ENCODE results near the gene MPZL1. TPM values are rescaled to one million over a fixed set of nuclear protein-coding genes. Genes with fewer than 3 reads are reported as not detected.

MPZL1 gene
- total RNA-seq, 1 experiment from 2014 or later, result 24.9 TPM

DNA sequence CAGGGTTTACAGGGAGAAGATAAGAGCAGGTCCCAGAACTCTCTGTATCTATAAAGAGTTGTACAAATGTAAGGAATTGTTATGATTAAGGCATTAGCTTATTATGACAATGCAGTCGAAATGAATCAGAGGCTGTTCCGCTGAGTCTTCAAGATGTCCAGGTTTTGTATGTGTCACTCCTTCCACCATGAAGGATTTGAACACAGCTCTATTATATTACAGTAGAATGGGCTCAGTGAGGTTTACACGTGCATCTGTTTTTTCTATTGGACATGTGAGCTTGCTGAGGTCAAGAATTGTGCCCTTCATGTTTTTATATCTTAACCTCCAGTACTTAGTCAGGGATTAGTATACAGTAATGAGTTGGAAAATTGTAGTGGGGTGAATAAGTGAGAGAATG is 86.3 kb downstream of the MPZL1 start:
- Histone ChIP-seq H3K9me2 (replicated peaks; ENCODE audit: insufficient read depth, low read length) (no peaks in the 10 kb centered on the region), H3K27me3 (ENCODE audit: low read length) (no peaks in the 10 kb centered on the region), H3K4me2 (ENCODE audit: low read depth, low read length, poor library complexity, severe bottlenecking) (no peak overlapping the region), H3K36me3 (ENCODE audit: insufficient read depth, low read length) (no peaks in the 10 kb centered on the region), H3K27ac (ENCODE audit: low read length) (no peak overlapping the region), H3K4me1 (ENCODE audit: low read length) (no peaks in the 10 kb centered on the region; the same call in 1 of the 2 replicates), H4K20me1 (ENCODE audit: insufficient read depth, low read depth, low read length) (no peaks in the 10 kb centered on the region), H3K4me3 (ENCODE audit: low read length) (no peak overlapping the region), H2AFZ (ENCODE audit: low read length) (no peak overlapping the region), H3K79me2 (ENCODE audit: low read length) (no peaks in the 10 kb centered on the region), H3K9ac (ENCODE audit: low read length) (no peak overlapping the region), H3K9me3 (ENCODE audit: low read length) (no peaks in the 10 kb centered on the region)
- no peak for DNase-seq

DNA sequence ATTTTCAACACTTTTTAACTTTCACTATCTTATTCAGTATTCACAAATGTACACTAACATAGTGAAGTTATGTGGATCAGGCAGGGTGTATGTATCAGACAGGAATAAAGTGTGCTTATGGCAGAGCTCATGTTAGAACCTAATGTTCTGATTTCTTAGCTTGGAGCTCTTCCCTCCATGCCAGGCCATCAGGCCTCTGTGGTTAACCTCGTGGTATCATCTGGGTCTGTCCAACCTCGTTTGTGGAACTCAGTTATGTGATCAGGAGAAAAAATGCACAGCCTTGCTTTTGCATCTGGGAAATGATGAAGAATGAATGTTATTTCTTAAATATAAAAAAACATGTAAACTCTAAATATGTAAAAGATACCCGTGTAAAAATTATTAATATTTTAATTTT is 86.9 kb downstream of the MPZL1 start:
- Histone ChIP-seq H3K4me3 (ENCODE audit: low read length) (no peak overlapping the region), H2AFZ (ENCODE audit: low read length) (no peak overlapping the region), H3K4me1 (ENCODE audit: low read length) (no peaks in the 10 kb centered on the region), H3K9me2 (replicated peaks; ENCODE audit: insufficient read depth, low read length) (no peaks in the 10 kb centered on the region), H4K20me1 (ENCODE audit: insufficient read depth, low read depth, low read length) (no peaks in the 10 kb centered on the region), H3K36me3 (ENCODE audit: insufficient read depth, low read length) (no peaks in the 10 kb centered on the region), H3K9me3 (ENCODE audit: low read length) (no peaks in the 10 kb centered on the region), H3K79me2 (ENCODE audit: low read length) (no peaks in the 10 kb centered on the region), H3K4me2 (ENCODE audit: low read depth, low read length, poor library complexity, severe bottlenecking) (no peak overlapping the region), H3K9ac (ENCODE audit: low read length) (no peak overlapping the region), H3K27me3 (ENCODE audit: low read length) (no peaks in the 10 kb centered on the region), H3K27ac (ENCODE audit: low read length) (no peak overlapping the region)
- DNase-seq, result no peak

DNA sequence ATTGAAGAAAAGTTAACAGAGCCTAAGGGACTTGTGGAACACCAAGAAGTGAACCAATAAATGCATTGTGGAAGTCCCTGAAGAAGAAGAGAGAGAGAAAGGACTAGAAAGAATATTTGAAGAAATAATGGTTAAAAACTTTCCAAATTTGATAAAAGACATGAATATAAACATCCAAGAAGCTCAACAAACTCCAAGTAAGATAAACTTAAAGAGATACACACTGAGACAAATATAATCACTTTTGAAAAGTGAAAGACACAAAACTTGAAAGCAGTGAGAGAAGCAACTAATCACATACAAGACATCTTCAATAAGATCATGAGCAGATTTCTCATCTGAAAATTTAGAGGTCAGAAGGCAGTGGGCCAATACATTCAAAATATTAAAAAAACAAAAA is 91.2 kb downstream of the MPZL1 start:
- no peaks in the 10 kb centered on the region for H3K9me2 ChIP-seq (replicated peaks; ENCODE audit: insufficient read depth, low read length)
- H3K27me3 ChIP-seq (ENCODE audit: low read length), result no peaks in the 10 kb centered on the region
- DNase-seq, result no peak
- no peaks in the 10 kb centered on the region for H4K20me1 ChIP-seq (ENCODE audit: insufficient read depth, low read depth, low read length)
- no peak overlapping the region for H3K4me3 ChIP-seq (ENCODE audit: low read length)
- H2AFZ ChIP-seq (ENCODE audit: low read length), result no peak overlapping the region
- no peaks in the 10 kb centered on the region; the same call in 1 of the 2 replicates for H3K36me3 ChIP-seq (ENCODE audit: insufficient read depth, low read length)
- no peak overlapping the region for H3K4me2 ChIP-seq (ENCODE audit: low read depth, low read length, poor library complexity, severe bottlenecking)
- H3K27ac ChIP-seq (ENCODE audit: low read length), result no peak overlapping the region
- no peaks in the 10 kb centered on the region for H3K79me2 ChIP-seq (ENCODE audit: low read length)
- no peak overlapping the region for H3K9ac ChIP-seq (ENCODE audit: low read length)
- no peaks in the 10 kb centered on the region for H3K9me3 ChIP-seq (ENCODE audit: low read length)
- no peaks in the 10 kb centered on the region for H3K4me1 ChIP-seq (ENCODE audit: low read length)

DNA sequence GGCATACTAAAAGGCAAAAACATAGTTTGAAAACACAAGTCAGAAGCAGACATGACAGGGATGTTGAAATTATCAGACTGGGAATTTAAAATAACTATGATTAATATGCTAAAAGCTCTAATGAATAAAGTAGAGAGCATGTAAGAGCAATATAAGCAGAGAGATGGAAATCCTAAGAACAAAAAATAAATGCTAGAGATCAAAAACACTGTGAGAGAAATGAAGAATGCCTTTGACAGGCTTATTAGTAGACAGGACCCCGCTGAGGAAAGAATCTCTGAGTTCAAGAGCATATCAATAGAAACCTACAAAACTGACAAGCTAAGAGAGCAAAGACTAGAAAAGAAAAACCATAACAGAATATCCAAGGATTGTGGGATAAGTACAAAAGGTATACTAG is 93.9 kb downstream of the MPZL1 start:
- no peak overlapping the region for H3K4me3 ChIP-seq (ENCODE audit: low read length)
- H3K79me2 ChIP-seq (ENCODE audit: low read length), result no peaks in the 10 kb centered on the region
- no peaks in the 10 kb centered on the region for H3K27me3 ChIP-seq (ENCODE audit: low read length)
- no peak overlapping the region for H3K9ac ChIP-seq (ENCODE audit: low read length)
- no peak overlapping the region for H3K27ac ChIP-seq (ENCODE audit: low read length)
- no peaks in the 10 kb centered on the region for H3K9me2 ChIP-seq (replicated peaks; ENCODE audit: insufficient read depth, low read length)
- H3K4me1 ChIP-seq (ENCODE audit: low read length), result no peaks in the 10 kb centered on the region
- H3K36me3 ChIP-seq (ENCODE audit: insufficient read depth, low read length), result no peaks in the 10 kb centered on the region; the same call in 1 of the 2 replicates
- no peak overlapping the region for H3K4me2 ChIP-seq (ENCODE audit: low read depth, low read length, poor library complexity, severe bottlenecking)
- DNase-seq, result no peak
- no peaks in the 10 kb centered on the region for H4K20me1 ChIP-seq (ENCODE audit: insufficient read depth, low read depth, low read length)
- no peak overlapping the region for H2AFZ ChIP-seq (ENCODE audit: low read length)
- no peaks in the 10 kb centered on the region for H3K9me3 ChIP-seq (ENCODE audit: low read length)

DNA sequence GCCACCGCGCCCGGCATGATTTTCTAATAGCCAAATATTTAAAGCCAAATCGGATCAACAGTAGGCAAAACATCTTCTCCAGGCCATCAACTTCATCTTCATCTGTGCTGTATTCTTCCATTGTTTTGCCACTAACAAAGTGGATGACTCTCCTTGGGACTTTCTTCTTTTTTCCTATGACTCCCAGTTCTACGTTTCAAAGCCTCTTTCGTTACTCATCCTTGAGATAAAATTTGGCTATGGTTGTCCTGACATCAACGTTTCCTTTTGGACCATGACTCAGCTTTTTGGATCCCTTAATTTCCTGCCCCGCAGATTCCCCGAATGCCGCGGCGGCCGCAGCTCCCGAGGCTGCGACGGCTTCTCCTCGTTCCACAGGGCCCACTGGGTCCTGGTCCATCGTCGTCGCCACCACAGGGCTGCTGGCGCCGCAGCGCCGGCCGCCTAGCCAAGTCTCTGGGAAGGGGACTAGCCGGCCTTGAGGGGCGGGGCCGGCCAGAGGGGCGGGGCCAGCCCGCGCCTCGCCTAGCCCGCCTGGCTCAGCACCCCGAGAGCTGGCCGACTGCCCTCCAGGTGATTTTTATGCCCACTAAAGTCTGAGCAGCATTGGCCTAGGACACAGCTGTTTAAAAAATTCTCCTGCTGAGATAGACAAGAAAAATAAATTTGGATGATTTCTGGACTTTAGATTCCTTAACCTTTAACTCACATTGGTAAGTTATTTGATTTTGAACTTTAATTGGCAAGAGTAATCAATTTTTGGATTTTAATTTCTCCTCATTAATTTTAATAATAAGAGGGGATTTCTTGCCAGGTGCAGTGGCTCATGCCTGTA is 98.3 kb downstream of the MPZL1 start:
- H3K9ac ChIP-seq (ENCODE audit: low read length), result no peak overlapping the region
- H3K4me2 ChIP-seq (ENCODE audit: low read depth, low read length, poor library complexity, severe bottlenecking), result no peak overlapping the region

DNA sequence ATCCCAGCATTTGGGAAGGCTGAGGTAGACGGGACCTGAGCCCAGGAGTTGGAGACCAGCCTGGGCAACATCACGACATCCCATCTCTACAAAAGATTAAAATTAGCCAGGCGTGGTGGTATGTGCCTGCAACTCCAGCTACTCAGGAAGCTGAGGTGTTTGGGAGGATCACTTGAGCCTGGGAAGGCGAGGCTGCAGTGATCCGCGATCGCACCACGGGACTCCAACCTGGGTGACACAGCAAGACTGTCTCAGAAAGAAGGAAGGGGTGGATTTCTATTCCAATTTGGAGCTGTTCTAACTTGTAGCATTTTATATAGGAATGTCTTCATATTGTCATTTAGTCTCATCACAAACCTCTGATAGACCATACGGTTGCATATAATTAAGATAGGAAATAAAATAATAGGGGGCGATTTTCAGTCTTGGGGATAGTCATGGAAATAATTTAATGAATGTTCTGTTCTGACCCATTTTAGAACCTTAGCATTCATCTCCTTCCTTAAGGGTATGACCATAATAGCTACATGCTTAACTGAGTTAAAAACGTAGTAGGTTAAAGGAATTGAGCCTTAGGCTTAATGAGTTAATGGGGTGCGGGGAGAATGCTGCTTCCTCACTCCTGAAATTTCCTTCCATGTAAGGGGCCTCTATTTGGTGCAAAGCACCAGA is 99.0 kb downstream of the MPZL1 start:
- Histone ChIP-seq H2AFZ (ENCODE audit: low read length) (no peak overlapping the region), H3K9ac (ENCODE audit: low read length) (no peak overlapping the region), H3K4me1 (ENCODE audit: low read length) (no peaks in the 10 kb centered on the region), H3K9me2 (replicated peaks; ENCODE audit: insufficient read depth, low read length) (no peaks in the 10 kb centered on the region), H3K36me3 (ENCODE audit: insufficient read depth, low read length) (no peaks in the 10 kb centered on the region; the same call in 1 of the 2 replicates), H3K27me3 (ENCODE audit: low read length) (no peaks in the 10 kb centered on the region), H3K9me3 (ENCODE audit: low read length) (no peaks in the 10 kb centered on the region), H3K27ac (ENCODE audit: low read length) (no peak overlapping the region), H4K20me1 (ENCODE audit: insufficient read depth, low read depth, low read length) (no peaks in the 10 kb centered on the region), H3K79me2 (ENCODE audit: low read length) (no peaks in the 10 kb centered on the region), H3K4me2 (ENCODE audit: low read depth, low read length, poor library complexity, severe bottlenecking) (no peak overlapping the region), H3K4me3 (ENCODE audit: low read length) (no peak overlapping the region)
- DNase-seq, result no peak

More for the DNA sequence above, 98.3 kb downstream of the MPZL1 start:
- Histone ChIP-seq H3K36me3 (ENCODE audit: insufficient read depth, low read length) (no peaks in the 10 kb centered on the region; the same call in 1 of the 2 replicates), H3K4me3 (ENCODE audit: low read length) (no peak overlapping the region), H3K79me2 (ENCODE audit: low read length) (no peaks in the 10 kb centered on the region), H3K9me2 (replicated peaks; ENCODE audit: insufficient read depth, low read length) (no peaks in the 10 kb centered on the region), H4K20me1 (ENCODE audit: insufficient read depth, low read depth, low read length) (no peaks in the 10 kb centered on the region), H2AFZ (ENCODE audit: low read length) (no peak overlapping the region), H3K9me3 (ENCODE audit: low read length) (no peaks in the 10 kb centered on the region), H3K27ac (ENCODE audit: low read length) (no peak overlapping the region), H3K27me3 (ENCODE audit: low read length) (no peaks in the 10 kb centered on the region), H3K4me1 (ENCODE audit: low read length) (no peaks in the 10 kb centered on the region)
- DNase-seq, result no peak

DNA sequence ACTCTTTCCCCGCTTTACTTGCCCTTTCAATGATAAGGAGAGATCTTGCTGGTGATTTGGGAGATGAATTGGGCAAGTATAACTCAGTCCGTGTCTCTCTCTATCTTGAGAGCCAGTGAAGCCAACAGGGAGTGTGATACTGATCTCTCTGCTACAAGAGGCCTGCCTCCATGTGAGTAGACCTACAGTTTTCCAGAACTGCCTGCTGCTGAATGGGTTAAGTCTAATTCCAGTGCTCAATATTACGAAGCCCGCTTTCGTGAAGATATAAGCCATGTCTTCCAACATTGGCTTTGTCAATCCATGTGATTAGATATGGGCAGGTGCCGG is 99.5 kb downstream of the MPZL1 start:
- Histone ChIP-seq H3K27me3 (ENCODE audit: low read length) (no peaks in the 10 kb centered on the region), H3K9me3 (ENCODE audit: low read length) (no peaks in the 10 kb centered on the region), H2AFZ (ENCODE audit: low read length) (no peak overlapping the region), H3K27ac (ENCODE audit: low read length) (no peak overlapping the region), H3K4me2 (ENCODE audit: low read depth, low read length, poor library complexity, severe bottlenecking) (no peak overlapping the region), H3K4me1 (ENCODE audit: low read length) (no peaks in the 10 kb centered on the region), H3K36me3 (ENCODE audit: insufficient read depth, low read length) (no peaks in the 10 kb centered on the region), H3K79me2 (ENCODE audit: low read length) (no peaks in the 10 kb centered on the region), H3K9me2 (replicated peaks; ENCODE audit: insufficient read depth, low read length) (no peaks in the 10 kb centered on the region), H3K4me3 (ENCODE audit: low read length) (no peak overlapping the region), H4K20me1 (ENCODE audit: insufficient read depth, low read depth, low read length) (no peaks in the 10 kb centered on the region), H3K9ac (ENCODE audit: low read length) (no peak overlapping the region)
- DNase-seq, result no peak

DNA sequence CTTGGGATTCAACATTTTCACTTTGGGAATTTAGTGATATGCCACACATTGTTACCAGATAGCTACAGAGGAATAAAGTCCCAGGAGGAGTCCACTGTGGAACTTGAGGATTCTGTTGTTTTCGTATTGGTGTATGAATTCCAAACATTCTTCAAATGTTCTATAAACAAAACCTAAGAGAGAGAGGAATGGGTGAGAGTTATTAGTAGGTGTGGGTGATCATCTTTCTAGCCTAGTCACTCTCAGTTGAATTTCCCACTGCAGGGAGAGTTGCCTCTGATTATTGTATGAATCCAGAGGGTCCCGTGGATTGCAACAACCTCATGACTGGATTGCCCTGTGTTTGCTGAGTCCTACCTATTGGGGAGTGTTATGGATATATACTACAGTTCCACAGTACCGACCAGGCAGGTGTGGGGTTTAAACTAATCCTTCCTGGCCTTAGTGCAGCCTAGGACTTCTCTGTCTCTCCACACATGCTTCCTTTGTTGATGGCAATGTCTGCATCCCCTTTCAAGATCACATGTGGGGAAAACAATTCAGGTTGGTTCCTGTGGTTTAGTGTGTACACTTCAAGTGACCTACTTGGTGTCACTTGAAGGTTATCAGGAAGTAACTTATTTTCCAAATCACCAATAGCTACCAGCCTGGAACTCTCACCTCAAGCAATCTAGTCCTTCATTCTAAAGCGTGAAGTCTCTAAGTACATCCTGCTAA is 100.3 kb downstream of the MPZL1 start:
- DNase-seq, result no peak
- Histone ChIP-seq H3K9me3 (ENCODE audit: low read length) (no peaks in the 10 kb centered on the region), H3K79me2 (ENCODE audit: low read length) (no peaks in the 10 kb centered on the region), H3K9me2 (replicated peaks; ENCODE audit: insufficient read depth, low read length) (no peaks in the 10 kb centered on the region), H3K4me3 (ENCODE audit: low read length) (no peak overlapping the region), H3K4me2 (ENCODE audit: low read depth, low read length, poor library complexity, severe bottlenecking) (no peak overlapping the region), H2AFZ (ENCODE audit: low read length) (no peak overlapping the region), H3K36me3 (ENCODE audit: insufficient read depth, low read length) (no peaks in the 10 kb centered on the region), H3K9ac (ENCODE audit: low read length) (no peak overlapping the region), H4K20me1 (ENCODE audit: insufficient read depth, low read depth, low read length) (no peaks in the 10 kb centered on the region), H3K27me3 (ENCODE audit: low read length) (no peaks in the 10 kb centered on the region), H3K4me1 (ENCODE audit: low read length) (no peaks in the 10 kb centered on the region), H3K27ac (ENCODE audit: low read length) (no peak overlapping the region)
